ENCODE results near the gene UBN2.

UBN2 gene

GRCh38 chr7:139259142-139259541 is 28.1 kb downstream of the UBN2 start:
- H3K4me3 ChIP-seq (ENCODE audit: low read length) = no peak overlapping the region
- TF ChIP-seq ZNF274 (IDR thresholded peaks at IDR 0.05; ENCODE audit: low read depth, low read length) = no peak

- no peak for TF ChIP-seq ZNF274 (IDR thresholded peaks at IDR 0.05; ENCODE audit: low read depth, low read length)
- no peak overlapping the region for H3K4me3 ChIP-seq (ENCODE audit: low read length)
Observed at GRCh38 chr7:139264220-139264619, 33.2 kb downstream of the UBN2 start.

- no peak overlapping the region for H3K4me3 ChIP-seq (ENCODE audit: low read length)
- no peak for TF ChIP-seq ZNF274 (IDR thresholded peaks at IDR 0.05; ENCODE audit: low read depth, low read length)
Observed at GRCh38 chr7:139265673-139266072, 34.6 kb downstream of the UBN2 start.

- no peak overlapping the region for H3K4me3 ChIP-seq (ENCODE audit: low read length)
- no peak for TF ChIP-seq ZNF274 (IDR thresholded peaks at IDR 0.05; ENCODE audit: low read depth, low read length)
Observed at GRCh38 chr7:139271718-139272628, 40.9 kb downstream of the UBN2 start.

GRCh38 chr7:139284252-139284896 is 53.3 kb downstream of the UBN2 start:
- H3K4me3 ChIP-seq (ENCODE audit: low read length) = no peak overlapping the region
- no peak for TF ChIP-seq ZNF274 (IDR thresholded peaks at IDR 0.05; ENCODE audit: low read depth, low read length)

- H3K4me3 ChIP-seq (ENCODE audit: low read length) = no peak overlapping the region
- no peak for TF ChIP-seq ZNF274 (IDR thresholded peaks at IDR 0.05; ENCODE audit: low read depth, low read length)
Observed at GRCh38 chr7:139286144-139286543, 55.1 kb downstream of the UBN2 start.

GRCh38 chr7:139292821-139293220 is 61.8 kb downstream of the UBN2 start:
- no peak for TF ChIP-seq ZNF274 (IDR thresholded peaks at IDR 0.05; ENCODE audit: low read depth, low read length)
- H3K4me3 ChIP-seq (ENCODE audit: low read length) = no peak overlapping the region

GRCh38 chr7:139293534-139293933 is 62.5 kb downstream of the UBN2 start:
- no peak for TF ChIP-seq ZNF274 (IDR thresholded peaks at IDR 0.05; ENCODE audit: low read depth, low read length)
- no peak overlapping the region for H3K4me3 ChIP-seq (ENCODE audit: low read length)

GRCh38 chr7:139294241-139294640 is 63.2 kb downstream of the UBN2 start:
- no peak overlapping the region for H3K4me3 ChIP-seq (ENCODE audit: low read length)
- TF ChIP-seq ZNF274 (IDR thresholded peaks at IDR 0.05; ENCODE audit: low read depth, low read length) = no peak

GRCh38 chr7:139294951-139295575 is 64.0 kb downstream of the UBN2 start:
- TF ChIP-seq ZNF274 (IDR thresholded peaks at IDR 0.05; ENCODE audit: low read depth, low read length) = no peak

GRCh38 chr7:139297795-139298194 is 66.8 kb downstream of the UBN2 start:
- no peak for TF ChIP-seq ZNF274 (IDR thresholded peaks at IDR 0.05; ENCODE audit: low read depth, low read length)

More at GRCh38 chr7:139294951-139295575, 64.0 kb downstream of the UBN2 start:
- H3K4me3 ChIP-seq (ENCODE audit: low read length) = no peak overlapping the region

GRCh38 chr7:139299296-139299695 is 68.3 kb downstream of the UBN2 start:
- TF ChIP-seq ZNF274 (IDR thresholded peaks at IDR 0.05; ENCODE audit: low read depth, low read length) = no peak
- no peak overlapping the region for H3K4me3 ChIP-seq (ENCODE audit: low read length)

More at GRCh38 chr7:139297795-139298194, 66.8 kb downstream of the UBN2 start:
- H3K4me3 ChIP-seq (ENCODE audit: low read length) = no peak overlapping the region

- no peak overlapping the region for H3K4me3 ChIP-seq (ENCODE audit: low read length)
- TF ChIP-seq ZNF274 (IDR thresholded peaks at IDR 0.05; ENCODE audit: low read depth, low read length) = no peak
Observed at GRCh38 chr7:139300390-139300789, 69.4 kb downstream of the UBN2 start.

GRCh38 chr7:139304517-139304916 is 73.5 kb downstream of the UBN2 start:
- no peak overlapping the region for H3K4me3 ChIP-seq (ENCODE audit: low read length)
- no peak for TF ChIP-seq ZNF274 (IDR thresholded peaks at IDR 0.05; ENCODE audit: low read depth, low read length)

All from GM08714 (cell line).